Testis (tissue), 3 donors: ENCODE results near the gene TRIM41. TPM values are rescaled to one million over a fixed set of nuclear protein-coding genes. Genes with fewer than 3 reads are reported as not detected.

Experiments
- DNase-seq: peaks from one replicate; pipeline ENCODE4 v3.0.0-alpha.2; 2019
- H3K27ac ChIP-seq, 2 donors: fragments of 200-600 bp; sonication (generic); one replicate each; pipeline ENCODE4 v1.5.1; 2019
- H3K27me3 ChIP-seq: fragments of 200-600 bp; sonication (generic); one replicate; pipeline ENCODE4 v1.5.1; 2019
- H3K36me3 ChIP-seq: fragments of 200-600 bp; sonication (generic); one replicate; pipeline ENCODE4 v1.5.1; 2017; ENCODE audit warnings: low read depth; ENCODE audit errors: missing control alignments
- H3K4me1 ChIP-seq: fragments of 200-600 bp; sonication (generic); one replicate; pipeline ENCODE4 v1.5.1; 2019
- H3K4me3 ChIP-seq, 2 donors: fragments of 200-600 bp; sonication (generic); one replicate each; pipeline ENCODE4 v1.5.1; 2017 to 2019
- H3K9me3 ChIP-seq: fragments of 200-600 bp; sonication (generic); one replicate; pipeline ENCODE4 v1.5.1; 2017
- POLR2A ChIP-seq: fragments of 450-650 bp; IDR thresholded peaks from one replicate; pipeline ENCODE4 v1.6.1; 2017; ENCODE audit warnings: antibody characterized with exemption, mild to moderate bottlenecking, moderate library complexity
- WGBS, 2 donors: methylation state at CpG; one replicate each; pipeline ENCODE4 v1.1.5; 2018; 5-methylcytosine and 5-hydroxymethylcytosine counted together
- intact Hi-C: fragments of 100-400 bp; cut with DNase I; formaldehyde crosslinking; loops from one replicate; pipeline ENCODE4 v1.15.1; 2023; ENCODE audit warnings: low total_unique reads
- polyA plus RNA-seq: library from polyadenylated mRNA; stranded (reverse); fragments of 350-450 nt; fragmentation: Illumina TruSeq; extraction: RNeasy Lipid Tissue Mini Kit (QIAGEN cat#74804); gene quantifications from one replicate; pipeline ENCODE4 v1.2.3, GENCODE V29; 2014; ENCODE audit warnings: low read depth, low replicate concordance; ENCODE audit not compliant: insufficient read depth
- total RNA-seq, 2 donors: library from RNA; depleted of rRNA; stranded (reverse); fragments of >200 nt; gene quantifications; one replicate each; pipeline ENCODE4 v1.2.3, GENCODE V29; 2016
- TF ChIP-seq, protein P1 (sequence below), 3 experiments: fragments of 450-650 bp in 2 of 3; fragments of 200-600 bp in 1 of 3; sonication (generic) in 1 of 3; IDR thresholded peaks; one replicate each; pipeline ENCODE4 v1.5.1; 2016 to 2019; ENCODE audit warnings: antibody characterized with exemption in 3 of 3, mild to moderate bottlenecking in 2 of 3, moderate library complexity in 1 of 3

Gene TRIM41
- total and polyA plus RNA-seq, 3 donors from 2014 or later, result 39.6 to 61.5 (median 53.1) TPM

DNA sequence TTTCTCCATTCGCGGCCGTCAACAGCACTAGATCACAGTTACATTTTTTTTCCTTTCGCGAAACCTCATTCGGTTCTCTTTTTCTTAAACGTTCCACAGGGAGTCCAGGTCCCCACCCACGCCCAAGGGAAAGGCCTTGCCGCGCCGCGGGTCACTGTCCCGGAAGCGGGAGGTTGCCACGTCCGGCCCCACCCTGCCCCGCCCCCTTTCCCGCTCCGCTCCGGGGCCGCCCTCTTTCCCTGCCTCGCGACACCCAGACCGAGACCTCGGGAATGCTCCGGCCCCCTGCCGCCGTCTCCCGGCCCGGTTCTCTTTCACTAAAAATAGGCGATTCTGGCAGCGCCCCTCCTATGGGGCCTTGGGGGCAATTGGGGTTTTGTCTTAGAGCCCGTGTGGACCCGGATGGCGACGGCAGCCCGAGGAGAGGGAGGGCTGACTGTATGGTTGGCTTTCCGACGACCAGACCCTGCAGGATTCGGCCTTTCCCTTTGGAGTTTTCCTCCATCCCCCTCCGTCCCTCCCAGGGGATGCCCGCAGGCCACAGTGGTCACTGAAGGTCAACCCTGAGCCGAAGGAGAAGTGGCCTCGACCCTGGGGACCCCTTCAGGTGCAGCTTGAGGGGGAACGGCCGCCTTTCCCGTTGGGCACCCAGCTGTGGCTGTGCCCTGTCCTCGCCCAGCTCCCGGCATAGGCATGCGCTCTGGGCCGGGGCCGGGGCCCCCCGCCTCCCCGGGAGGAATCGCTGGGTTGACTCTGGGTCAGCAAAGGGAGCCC is 23.4 kb downstream of the TRIM41 start:
- 0 to 1% methylated on average over 42 to 55 of the region's 55 CpGs for WGBS, 2 donors
- intact Hi-C loops, result no loop called here
- Histone ChIP-seq H3K36me3 (no peaks in the 10 kb centered on the region), H3K27me3 (no peaks in the 10 kb centered on the region), H3K4me3 (peak overlapping the region; percentile 66 to 80), H3K4me1 (peaks cover 53% of the 10 kb centered on the region), H3K27ac (peak overlapping the region; percentile 94 to 96), H3K9me3 (no peaks in the 10 kb centered on the region)
- TF ChIP-seq, protein P1, sequence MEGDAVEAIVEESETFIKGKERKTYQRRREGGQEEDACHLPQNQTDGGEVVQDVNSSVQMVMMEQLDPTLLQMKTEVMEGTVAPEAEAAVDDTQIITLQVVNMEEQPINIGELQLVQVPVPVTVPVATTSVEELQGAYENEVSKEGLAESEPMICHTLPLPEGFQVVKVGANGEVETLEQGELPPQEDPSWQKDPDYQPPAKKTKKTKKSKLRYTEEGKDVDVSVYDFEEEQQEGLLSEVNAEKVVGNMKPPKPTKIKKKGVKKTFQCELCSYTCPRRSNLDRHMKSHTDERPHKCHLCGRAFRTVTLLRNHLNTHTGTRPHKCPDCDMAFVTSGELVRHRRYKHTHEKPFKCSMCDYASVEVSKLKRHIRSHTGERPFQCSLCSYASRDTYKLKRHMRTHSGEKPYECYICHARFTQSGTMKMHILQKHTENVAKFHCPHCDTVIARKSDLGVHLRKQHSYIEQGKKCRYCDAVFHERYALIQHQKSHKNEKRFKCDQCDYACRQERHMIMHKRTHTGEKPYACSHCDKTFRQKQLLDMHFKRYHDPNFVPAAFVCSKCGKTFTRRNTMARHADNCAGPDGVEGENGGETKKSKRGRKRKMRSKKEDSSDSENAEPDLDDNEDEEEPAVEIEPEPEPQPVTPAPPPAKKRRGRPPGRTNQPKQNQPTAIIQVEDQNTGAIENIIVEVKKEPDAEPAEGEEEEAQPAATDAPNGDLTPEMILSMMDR (IDR thresholded peaks at IDR 0.05), result no peak
- peak; percentile 5 for TF ChIP-seq POLR2A
- DNase-seq, result peak; percentile 91

DNA sequence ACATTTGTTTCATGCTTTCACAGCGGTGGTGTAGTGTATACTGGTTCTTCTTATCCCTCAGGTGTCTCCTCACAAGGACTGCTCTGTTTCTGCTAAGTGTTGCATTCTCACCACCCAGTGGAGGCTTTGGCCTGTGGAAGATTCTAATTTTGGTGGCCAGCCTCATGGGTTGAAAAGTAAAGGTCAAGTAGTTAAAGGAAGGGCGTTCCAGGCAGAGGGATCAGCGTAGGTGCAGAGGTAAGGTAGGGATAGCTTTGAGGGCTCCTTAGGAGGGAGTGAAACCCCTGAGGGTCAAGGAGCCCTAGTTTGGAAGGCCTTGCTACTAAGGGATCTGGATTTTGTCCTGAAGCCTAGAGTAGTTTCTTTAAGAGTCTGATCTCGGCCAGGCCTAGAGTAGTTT is 25.2 kb downstream of the TRIM41 start:
- 52 to 64% methylated on average over 4 of the region's 4 CpGs for WGBS, 2 donors
- Histone ChIP-seq H3K36me3 (no peaks in the 10 kb centered on the region), H3K27ac (peak overlapping the region; percentile 55 to 94), H3K27me3 (no peaks in the 10 kb centered on the region), H3K4me1 (peaks cover 50% of the 10 kb centered on the region), H3K9me3 (no peaks in the 10 kb centered on the region), H3K4me3 (peak overlapping the region in 1 of 2 donors; percentile 80)
- intact Hi-C loops, result no loop called here
- TF ChIP-seq, protein P1 (IDR thresholded peaks at IDR 0.05), result no peak
- no peak for TF ChIP-seq POLR2A
- no peak for DNase-seq

DNA sequence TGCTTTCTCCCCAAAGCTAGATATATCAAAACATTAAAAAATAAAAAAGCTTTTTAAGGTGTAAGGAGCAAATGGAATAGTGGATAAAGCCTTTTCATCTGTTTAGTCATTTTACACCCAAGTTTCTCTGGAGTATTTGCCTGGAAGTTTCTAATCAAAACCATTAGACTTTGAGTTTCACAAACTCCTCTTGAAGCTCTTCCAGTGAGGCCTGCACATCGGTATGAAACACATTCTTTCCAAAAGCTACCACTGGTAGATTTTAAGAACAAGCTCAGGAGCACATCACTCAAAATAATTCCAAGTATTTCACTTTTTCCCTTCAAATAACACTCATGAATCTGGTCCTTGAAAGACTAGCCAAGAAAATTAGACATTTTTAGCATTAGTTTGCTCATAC is 32.2 kb downstream of the TRIM41 start:
- Histone ChIP-seq H3K4me1 (peaks cover 27% of the 10 kb centered on the region), H3K36me3 (no peaks in the 10 kb centered on the region), H3K4me3 (no peak overlapping the region), H3K27me3 (no peaks in the 10 kb centered on the region), H3K9me3 (no peaks in the 10 kb centered on the region), H3K27ac (no peak overlapping the region)
- no peak for TF ChIP-seq POLR2A
- TF ChIP-seq, protein P1 (IDR thresholded peaks at IDR 0.05), result no peak
- 52 to 67% methylated on average over 1 of the region's 1 CpG for WGBS, 2 donors
- intact Hi-C loops, result no loop called here
- no peak for DNase-seq

DNA sequence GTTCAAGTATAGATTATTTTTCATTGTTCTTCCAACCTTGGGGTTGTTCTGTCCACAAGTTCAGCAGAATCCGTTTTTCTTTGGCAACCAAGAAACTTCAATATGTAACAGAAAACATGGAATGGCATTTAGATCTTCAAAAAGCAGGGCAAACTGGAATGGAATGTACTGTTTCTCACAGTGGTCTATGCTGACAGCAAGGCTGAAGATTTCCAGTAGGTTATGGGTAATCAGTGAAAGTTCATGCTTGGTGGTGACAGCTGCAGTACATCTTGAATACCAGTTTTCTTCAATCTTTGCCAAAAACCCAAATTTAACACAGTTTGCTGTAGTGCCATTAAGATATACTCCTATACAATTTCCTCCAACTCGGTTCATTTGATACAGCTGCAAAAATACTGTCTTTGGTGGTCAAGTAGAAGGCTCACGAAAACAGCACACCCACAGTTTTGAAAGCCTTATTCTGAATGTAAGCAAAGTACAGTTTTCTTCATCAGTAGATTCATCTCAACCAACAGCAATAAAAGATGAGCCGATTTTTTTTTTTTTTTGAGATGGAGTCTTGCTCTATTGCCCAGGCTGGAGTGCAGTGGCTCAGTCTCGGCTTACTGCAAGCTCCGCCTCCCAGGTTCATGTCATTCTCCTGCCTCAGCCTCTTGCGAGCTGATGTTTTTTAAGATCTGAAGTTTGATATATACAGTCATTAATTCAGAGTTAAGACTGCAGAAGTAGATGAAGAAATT is 32.9 kb downstream of the TRIM41 start:
- no peak for DNase-seq
- 76 to 78% methylated on average over 7 of the region's 7 CpGs for WGBS, 2 donors
- no peaks in the 10 kb centered on the region for H3K36me3 ChIP-seq
- no peaks in the 10 kb centered on the region for H3K9me3 ChIP-seq
- peaks cover 27% of the 10 kb centered on the region for H3K4me1 ChIP-seq
- H3K27me3 ChIP-seq, result no peaks in the 10 kb centered on the region
- TF ChIP-seq POLR2A, result no peak
- TF ChIP-seq, protein P1 (IDR thresholded peaks at IDR 0.05), result no peak
- H3K4me3 ChIP-seq, result no peak overlapping the region
- intact Hi-C loops, result no loop called here
- H3K27ac ChIP-seq, result no peak overlapping the region
